ENCODE measurements around the gene TSPAN18.
A peak's percentile ranks its signal among the peaks of the same experiment; 100 is the strongest.

The TSPAN18 gene

DNA sequence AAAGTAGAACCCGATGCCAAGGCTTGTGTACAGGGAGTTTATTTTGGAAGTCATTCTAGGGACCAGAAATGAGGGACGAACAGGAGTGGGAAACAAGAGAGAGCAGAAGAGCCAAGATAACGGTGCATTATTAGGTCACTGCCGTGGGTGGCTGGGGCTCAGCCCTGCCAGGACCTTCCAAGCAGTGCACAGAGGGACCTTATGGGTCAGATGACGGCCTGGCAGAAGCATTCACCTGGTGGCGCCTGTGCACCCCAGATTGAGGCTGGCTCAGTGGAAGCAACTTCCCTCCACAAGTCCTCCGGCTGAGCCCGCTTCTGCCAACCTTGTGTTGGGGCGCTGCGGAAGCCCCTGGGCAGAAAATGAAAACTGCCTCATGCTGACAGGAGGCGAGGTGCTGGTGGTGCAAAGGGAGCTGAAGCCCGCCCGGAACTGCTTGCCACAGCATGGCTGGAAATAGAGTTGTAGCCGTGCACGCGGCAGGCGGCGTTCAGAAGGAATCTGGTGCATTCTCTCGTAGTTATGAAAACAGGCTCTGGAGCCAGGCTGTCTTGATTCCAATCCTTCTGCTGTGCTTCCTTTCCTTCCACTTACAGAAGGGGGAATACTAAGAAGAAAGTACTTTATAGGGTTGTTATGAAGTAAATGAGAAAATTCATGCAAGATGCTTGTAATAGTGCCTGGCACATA, 246.1 kb downstream of the TSPAN18 start:
- no peak for FAIRE-seq
- TF ChIP-seq, protein P1, sequence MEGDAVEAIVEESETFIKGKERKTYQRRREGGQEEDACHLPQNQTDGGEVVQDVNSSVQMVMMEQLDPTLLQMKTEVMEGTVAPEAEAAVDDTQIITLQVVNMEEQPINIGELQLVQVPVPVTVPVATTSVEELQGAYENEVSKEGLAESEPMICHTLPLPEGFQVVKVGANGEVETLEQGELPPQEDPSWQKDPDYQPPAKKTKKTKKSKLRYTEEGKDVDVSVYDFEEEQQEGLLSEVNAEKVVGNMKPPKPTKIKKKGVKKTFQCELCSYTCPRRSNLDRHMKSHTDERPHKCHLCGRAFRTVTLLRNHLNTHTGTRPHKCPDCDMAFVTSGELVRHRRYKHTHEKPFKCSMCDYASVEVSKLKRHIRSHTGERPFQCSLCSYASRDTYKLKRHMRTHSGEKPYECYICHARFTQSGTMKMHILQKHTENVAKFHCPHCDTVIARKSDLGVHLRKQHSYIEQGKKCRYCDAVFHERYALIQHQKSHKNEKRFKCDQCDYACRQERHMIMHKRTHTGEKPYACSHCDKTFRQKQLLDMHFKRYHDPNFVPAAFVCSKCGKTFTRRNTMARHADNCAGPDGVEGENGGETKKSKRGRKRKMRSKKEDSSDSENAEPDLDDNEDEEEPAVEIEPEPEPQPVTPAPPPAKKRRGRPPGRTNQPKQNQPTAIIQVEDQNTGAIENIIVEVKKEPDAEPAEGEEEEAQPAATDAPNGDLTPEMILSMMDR (IDR thresholded peaks at IDR 0.05; ENCODE audit: insufficient read depth, missing control alignments), result no peak

DNA sequence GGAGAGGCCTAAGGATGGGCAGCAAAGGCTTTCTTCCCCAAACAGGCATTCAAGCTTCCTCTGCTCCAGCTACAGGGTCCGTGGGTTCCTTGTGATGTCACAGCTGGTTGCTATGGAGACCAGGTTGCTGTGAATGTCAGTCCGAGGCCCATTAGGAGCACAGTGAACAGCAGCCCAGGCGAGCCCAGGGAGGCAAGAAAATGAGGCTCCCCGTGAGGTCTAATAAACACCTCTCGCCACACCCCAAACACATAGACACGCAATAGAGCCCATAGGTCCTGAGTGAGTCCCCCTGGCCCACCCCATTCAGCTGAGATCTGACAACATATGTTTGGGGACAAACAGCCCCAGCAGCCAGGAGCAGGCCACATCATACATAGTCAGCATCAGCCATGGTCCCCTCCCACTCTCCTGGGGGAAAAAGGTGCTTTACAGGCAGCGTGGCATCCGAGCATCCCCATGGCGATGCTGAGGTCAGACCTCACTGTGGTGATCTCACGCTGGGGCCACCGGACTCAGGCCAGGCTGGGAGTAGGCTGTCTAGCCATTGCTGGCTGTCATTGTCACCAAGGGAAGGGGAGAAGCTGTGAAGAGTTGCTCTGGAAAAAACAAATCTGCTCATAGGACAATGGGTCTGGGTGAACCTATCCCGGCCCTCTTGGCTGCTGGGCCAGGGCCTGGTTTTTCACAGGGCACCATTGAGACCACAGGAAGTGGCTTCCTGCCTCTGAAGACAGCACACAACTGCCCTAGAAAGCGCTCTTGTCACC, 247.1 kb downstream of the TSPAN18 start:
- DNase-seq (ENCODE audit: insufficient read length, low spot score) (no peak), FAIRE-seq (no peak)
- TF ChIP-seq, protein P1 (IDR thresholded peaks at IDR 0.05; ENCODE audit: insufficient read depth, missing control alignments), result no peak

More for the DNA sequence above, 246.1 kb downstream of the TSPAN18 start:
- DNase-seq (ENCODE audit: insufficient read length, low spot score), result no peak

DNA sequence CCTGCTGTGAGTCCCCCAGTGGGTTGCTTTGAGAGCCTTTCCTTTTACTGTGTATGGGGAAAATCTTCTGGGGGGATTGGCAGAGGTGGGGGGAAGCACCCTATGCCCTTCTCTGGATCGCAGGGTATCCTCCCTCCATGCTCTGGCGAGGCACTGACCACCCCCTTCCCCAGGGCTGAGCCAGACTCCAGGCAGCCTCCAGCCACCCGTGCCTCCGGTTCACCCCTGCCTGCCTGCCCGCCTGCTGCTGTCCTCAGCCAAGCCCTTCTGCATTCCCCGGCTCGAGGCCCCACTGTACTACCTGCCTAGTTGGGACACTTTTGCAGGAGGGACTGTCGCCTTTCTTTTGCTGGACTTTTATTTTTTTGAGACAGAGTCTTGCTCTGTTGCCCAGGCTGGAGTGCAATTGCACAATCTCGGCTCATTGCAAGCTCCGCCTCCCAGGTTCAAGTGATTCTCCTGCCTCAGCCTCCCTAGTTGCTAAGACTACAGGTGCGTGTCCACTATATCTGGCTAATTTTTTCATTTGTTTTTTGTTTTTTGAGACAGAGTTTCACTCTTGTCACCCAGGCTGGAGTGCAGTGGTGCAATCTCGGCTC, 247.7 kb downstream of the TSPAN18 start:
- no peak for DNase-seq (ENCODE audit: insufficient read length, low spot score)
- TF ChIP-seq, protein P1 (IDR thresholded peaks at IDR 0.05; ENCODE audit: insufficient read depth, missing control alignments), result no peak
- no peak for FAIRE-seq

DNA sequence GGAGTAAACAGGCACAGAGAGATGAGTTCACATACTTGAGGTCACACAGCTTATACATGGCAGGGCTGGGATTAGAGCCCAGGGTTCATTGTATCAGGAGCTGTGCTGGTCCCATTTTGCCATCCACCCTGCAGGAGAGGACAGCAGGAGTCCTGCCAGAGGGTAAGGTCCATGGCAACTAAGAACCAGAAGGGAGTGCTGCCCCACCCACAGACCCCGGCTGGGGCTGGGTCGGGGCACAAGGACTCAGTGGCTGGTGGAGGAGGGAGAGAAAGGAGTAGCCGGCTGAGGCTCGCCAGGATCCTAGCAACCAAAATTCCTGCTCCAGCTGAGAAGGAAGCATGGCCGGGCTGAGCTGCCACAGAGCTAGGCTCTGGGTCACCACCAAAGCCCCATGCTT, 249.8 kb downstream of the TSPAN18 start:
- no peak for FAIRE-seq
- DNase-seq (ENCODE audit: insufficient read length, low spot score), result no peak
- TF ChIP-seq, protein P1 (IDR thresholded peaks at IDR 0.05; ENCODE audit: insufficient read depth, missing control alignments), result no peak

DNA sequence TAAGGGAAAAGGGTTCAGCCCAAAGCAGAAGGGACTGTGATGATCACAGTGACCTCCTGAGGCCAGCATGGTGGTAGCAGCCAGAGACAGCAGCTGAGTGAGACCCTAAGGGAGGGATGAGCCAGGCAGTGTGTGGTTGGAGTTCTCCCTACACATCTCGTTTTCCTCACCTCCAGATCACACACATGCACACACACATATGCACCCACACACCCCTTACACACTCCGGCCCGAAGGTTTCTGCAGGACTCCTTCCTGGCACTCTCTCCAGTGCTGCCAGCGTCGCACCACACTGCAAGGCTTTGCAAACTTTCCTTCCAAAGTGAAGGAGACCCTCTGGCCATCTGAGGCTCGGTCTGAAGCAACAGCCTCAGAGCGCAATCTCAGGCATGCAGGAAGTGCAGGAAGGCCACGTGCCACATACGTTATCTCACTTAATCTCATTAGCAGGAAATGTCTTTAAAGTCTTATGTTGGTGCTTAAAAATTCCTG, 250.8 kb downstream of the TSPAN18 start:
- DNase-seq (ENCODE audit: insufficient read length, low spot score), result peak; percentile 51
- no peak for FAIRE-seq
- TF ChIP-seq, protein P1 (IDR thresholded peaks at IDR 0.05; ENCODE audit: insufficient read depth, missing control alignments), result peak; percentile 12

DNA sequence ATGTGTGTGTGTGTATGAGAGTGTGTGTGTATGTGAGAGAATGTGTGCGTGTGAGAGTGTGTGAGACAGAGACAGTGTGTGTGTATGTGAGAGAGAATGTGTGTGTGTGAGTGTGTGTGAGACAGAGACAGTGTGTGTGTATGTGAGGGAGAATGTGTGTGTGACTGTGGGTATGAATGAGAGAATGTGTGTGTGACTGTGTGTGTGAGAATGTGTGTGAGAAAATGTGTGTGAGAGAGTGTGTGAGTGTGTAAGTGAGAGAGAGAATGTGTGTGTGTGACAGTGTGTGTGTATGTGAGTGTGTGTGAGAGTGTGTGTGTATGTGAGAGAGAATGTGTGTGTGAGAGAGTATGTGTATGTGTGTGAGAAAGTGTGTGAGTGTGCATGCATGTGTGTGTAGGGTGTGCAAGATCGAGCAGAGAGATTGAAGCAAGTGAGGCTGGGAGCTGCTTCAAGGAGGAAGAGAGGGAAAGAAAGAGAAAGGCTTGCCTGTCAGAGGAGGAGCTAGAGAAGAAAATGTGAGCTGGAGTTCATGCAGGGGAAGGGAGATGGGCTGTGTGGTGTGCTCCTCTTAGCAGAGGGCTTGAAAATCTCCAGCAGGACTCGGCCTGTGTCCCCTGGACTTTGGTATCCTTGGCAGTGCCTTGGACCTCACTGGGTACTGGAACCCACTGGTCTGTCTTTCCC, 251.7 kb downstream of the TSPAN18 start:
- TF ChIP-seq, protein P1 (IDR thresholded peaks at IDR 0.05; ENCODE audit: insufficient read depth, missing control alignments), result no peak
- no peak for DNase-seq (ENCODE audit: insufficient read length, low spot score)
- FAIRE-seq, result no peak

Measured in D721Med (cell line).